Fibroblast of lung (primary cell): ENCODE data around the gene SLC44A1.

Source experiments
- CTCF ChIP-seq, 2 donors: IDR thresholded peaks in 1 of 2; conservative IDR thresholded peaks in 1 of 2; 1 replicate in 1 of 2; 2 replicates in 1 of 2; pipeline ENCODE4 v1.5.1; 2011 to 2012; ENCODE audit warnings: low read length in 2 of 2, control low read depth in 1 of 2, inconsistent platforms in 1 of 2, low read depth in 1 of 2, mild to moderate bottlenecking in 1 of 2
- EZH2 ChIP-seq: IDR thresholded peaks from 2 replicates; pipeline ENCODE4 v1.5.1; 2012; ENCODE audit warnings: low read length, control low read depth, mild to moderate bottlenecking; ENCODE audit errors: missing control alignments

GRCh38 chr9:105355781-105356180, 111.3 kb downstream of the SLC44A1 start:
- TF ChIP-seq CTCF (conservative IDR thresholded peaks at IDR 0.05 in 1 of 2, IDR thresholded peaks at IDR 0.05 in 1 of 2; ENCODE audit: low read depth in 1 of 2, low read length in 2 of 2) (no peak), EZH2 (no peak)
